ENCODE results near the gene CFAP99.

DNA sequence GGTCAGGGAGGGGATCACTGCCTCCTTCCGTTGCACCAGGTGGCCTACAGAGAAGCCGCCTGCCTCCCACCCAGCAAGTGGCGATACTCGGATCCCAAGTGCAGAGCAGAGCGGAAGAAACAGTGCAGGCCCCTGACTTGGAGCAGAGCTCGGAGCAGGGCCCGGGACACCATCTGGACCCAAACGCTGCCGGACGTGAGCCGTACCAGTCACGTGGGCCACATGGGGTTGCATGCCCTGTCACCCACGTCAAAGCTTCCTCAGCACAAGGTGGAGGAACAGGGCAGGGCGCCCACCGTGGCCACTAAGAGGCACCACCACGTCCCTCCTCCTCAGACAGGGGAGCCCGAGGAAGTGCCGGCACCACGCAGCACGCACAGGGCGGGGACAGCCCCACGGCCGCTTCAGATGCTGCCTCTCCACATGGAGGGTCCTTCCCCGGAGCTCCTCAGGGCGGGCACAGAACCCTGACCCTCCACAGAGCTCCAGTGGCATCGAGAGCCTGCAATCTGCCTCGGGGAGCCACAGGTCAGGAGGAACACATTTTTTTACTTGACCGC lies 19.0 kb upstream of the CFAP99 start:
- TF ChIP-seq EZH2 (IDR thresholded peaks at IDR 0.05): no peak
- TF ChIP-seq CTCF (IDR thresholded peaks at IDR 0.05): no peak
